Measurements from ENCODE around the gene G6PC3.

Gene G6PC3

GRCh38 chr17:44121997-44122815, 51.7 kb downstream of the G6PC3 start:
- Histone ChIP-seq H3K9ac (no peak overlapping the region), H3K27me3 (ENCODE audit: control insufficient read depth, insufficient read depth, low read length) (no peaks in the 10 kb centered on the region), H2AFZ (no peak overlapping the region), H3K79me2 (peaks cover 29% of the 10 kb centered on the region), H3K4me2 (ENCODE audit: low read length) (peak overlapping the region; percentile 99), H3K9me3 (ENCODE audit: control insufficient read depth, low read length) (no peaks in the 10 kb centered on the region), H3K4me1 (peaks cover 9% of the 10 kb centered on the region), H3K4me3 (ENCODE audit: low read depth, low read length) (peak overlapping the region; percentile 97), H3K27ac (peak overlapping the region; percentile 78), H3K36me3 (ENCODE audit: control insufficient read depth, insufficient read depth, low read length) (no peaks in the 10 kb centered on the region)
- TF ChIP-seq, protein P1, sequence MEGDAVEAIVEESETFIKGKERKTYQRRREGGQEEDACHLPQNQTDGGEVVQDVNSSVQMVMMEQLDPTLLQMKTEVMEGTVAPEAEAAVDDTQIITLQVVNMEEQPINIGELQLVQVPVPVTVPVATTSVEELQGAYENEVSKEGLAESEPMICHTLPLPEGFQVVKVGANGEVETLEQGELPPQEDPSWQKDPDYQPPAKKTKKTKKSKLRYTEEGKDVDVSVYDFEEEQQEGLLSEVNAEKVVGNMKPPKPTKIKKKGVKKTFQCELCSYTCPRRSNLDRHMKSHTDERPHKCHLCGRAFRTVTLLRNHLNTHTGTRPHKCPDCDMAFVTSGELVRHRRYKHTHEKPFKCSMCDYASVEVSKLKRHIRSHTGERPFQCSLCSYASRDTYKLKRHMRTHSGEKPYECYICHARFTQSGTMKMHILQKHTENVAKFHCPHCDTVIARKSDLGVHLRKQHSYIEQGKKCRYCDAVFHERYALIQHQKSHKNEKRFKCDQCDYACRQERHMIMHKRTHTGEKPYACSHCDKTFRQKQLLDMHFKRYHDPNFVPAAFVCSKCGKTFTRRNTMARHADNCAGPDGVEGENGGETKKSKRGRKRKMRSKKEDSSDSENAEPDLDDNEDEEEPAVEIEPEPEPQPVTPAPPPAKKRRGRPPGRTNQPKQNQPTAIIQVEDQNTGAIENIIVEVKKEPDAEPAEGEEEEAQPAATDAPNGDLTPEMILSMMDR (IDR thresholded peaks at IDR 0.05): no peak

DNA sequence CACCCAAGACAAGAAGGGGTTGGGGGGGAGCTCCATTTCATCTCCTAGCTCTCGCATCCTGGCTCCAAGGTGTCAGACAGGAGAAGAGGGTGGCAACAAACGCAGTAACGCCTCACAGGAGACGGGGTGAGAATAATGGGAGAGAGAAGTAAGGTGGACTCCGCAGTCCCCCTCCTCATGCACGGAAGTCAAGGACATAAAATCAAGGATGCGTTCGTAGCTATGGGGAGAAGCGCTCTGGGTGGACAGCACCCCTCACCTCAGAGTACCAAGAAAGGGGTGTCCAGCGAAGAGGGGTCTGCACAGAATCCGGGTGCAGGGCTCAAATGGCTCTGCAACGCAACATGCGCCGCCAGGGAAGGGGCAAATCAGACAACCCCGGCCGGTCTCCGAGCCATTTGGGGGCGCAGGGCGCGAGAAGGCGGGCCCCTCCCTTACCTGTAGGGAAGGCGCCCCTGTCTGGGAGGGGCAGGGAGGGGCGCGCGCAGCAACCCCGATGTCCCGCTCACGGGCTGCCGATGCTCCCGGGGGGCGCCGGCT, 52.4 kb downstream of the G6PC3 start:
- Histone ChIP-seq H3K4me1 (peaks cover 9% of the 10 kb centered on the region), H3K4me2 (ENCODE audit: low read length) (peak overlapping the region; percentile 99), H3K9me3 (ENCODE audit: control insufficient read depth, low read length) (no peaks in the 10 kb centered on the region), H3K79me2 (peaks cover 25% of the 10 kb centered on the region), H3K36me3 (ENCODE audit: control insufficient read depth, insufficient read depth, low read length) (no peaks in the 10 kb centered on the region), H3K9ac (peak overlapping the region; percentile 98), H3K27me3 (ENCODE audit: control insufficient read depth, insufficient read depth, low read length) (no peaks in the 10 kb centered on the region), H3K4me3 (ENCODE audit: low read depth, low read length) (peak overlapping the region; percentile 97), H3K27ac (peak overlapping the region; percentile 78), H2AFZ (peak overlapping the region; percentile 90)
- TF ChIP-seq, protein P1 (IDR thresholded peaks at IDR 0.05): no peak

GRCh38 chr17:44123356-44124117, 53.0 kb downstream of the G6PC3 start, which contains the start of gene HDAC5:
Gene HDAC5 (minus strand): TSS chr17:44123641. CDS start chr17:44117515, 6,126 bp downstream.
- H3K79me2 ChIP-seq: peaks cover 25% of the 10 kb centered on the region
- TF ChIP-seq, protein P1 (IDR thresholded peaks at IDR 0.05): peak; percentile 78
- H3K4me1 ChIP-seq: peaks cover 9% of the 10 kb centered on the region
- peak within 1 kb of the TSS; percentile 99 for H3K4me2 ChIP-seq (ENCODE audit: low read length)
- H3K27me3 ChIP-seq (ENCODE audit: control insufficient read depth, insufficient read depth, low read length): no peaks in the 10 kb centered on the region
- no peaks in the 10 kb centered on the region for H3K36me3 ChIP-seq (ENCODE audit: control insufficient read depth, insufficient read depth, low read length)
- peak within 1 kb of the TSS; percentile 99 for H2AFZ ChIP-seq
- H3K4me3 ChIP-seq (ENCODE audit: low read depth, low read length): peak within 1 kb of the TSS; percentile 97
- no peaks in the 10 kb centered on the region for H3K9me3 ChIP-seq (ENCODE audit: control insufficient read depth, low read length)
- peak within 1 kb of the TSS; percentile 98 for H3K9ac ChIP-seq
- H3K27ac ChIP-seq: peak within 1 kb of the TSS; percentile 83

DNA sequence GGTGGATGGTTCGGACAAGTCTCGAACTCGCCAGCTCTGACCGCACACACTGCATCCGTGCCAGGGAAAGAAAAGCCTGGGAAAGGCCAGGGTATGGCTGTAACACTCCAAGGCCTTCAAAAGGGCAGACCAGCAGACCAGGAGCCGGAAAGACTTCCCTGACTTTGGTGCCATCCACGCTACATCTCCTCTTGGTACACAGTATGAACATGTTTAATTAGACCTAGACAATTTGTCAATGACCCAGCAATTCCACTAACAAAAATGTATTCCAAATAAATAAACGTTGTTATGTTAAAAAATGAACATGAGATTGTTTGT, 53.5 kb downstream of the G6PC3 start:
- Histone ChIP-seq H3K36me3 (ENCODE audit: control insufficient read depth, insufficient read depth, low read length) (no peaks in the 10 kb centered on the region), H3K4me2 (ENCODE audit: low read length) (peak overlapping the region; percentile 65), H3K4me3 (ENCODE audit: low read depth, low read length) (peak overlapping the region; percentile 67), H3K79me2 (peaks cover 23% of the 10 kb centered on the region), H2AFZ (peak overlapping the region; percentile 99), H3K9ac (peak overlapping the region; percentile 75), H3K9me3 (ENCODE audit: control insufficient read depth, low read length) (no peaks in the 10 kb centered on the region), H3K4me1 (peaks cover 9% of the 10 kb centered on the region), H3K27ac (peak overlapping the region; percentile 83), H3K27me3 (ENCODE audit: control insufficient read depth, insufficient read depth, low read length) (no peaks in the 10 kb centered on the region)
- TF ChIP-seq, protein P1 (IDR thresholded peaks at IDR 0.05): no peak
